GM12892 (cell line): ENCODE results near the gene SPIRE1.

Source experiments
- POLR2A ChIP-seq: IDR thresholded peaks from 2 replicates; pipeline ENCODE4 v1.6.1; 2011; ENCODE audit warnings: low read depth, low read length, control low read depth
- POLR2AphosphoS5 ChIP-seq: IDR thresholded peaks from 2 replicates; pipeline ENCODE4 v1.6.1; 2011; ENCODE audit warnings: low read depth, low read length, control low read depth
- TAF1 ChIP-seq: IDR thresholded peaks from 2 replicates; pipeline ENCODE4 v1.6.1; 2011; ENCODE audit warnings: low read depth, mild to moderate bottlenecking, control low read depth, low read length, borderline replicate concordance

- no peak for TF ChIP-seq POLR2AphosphoS5
- no peak for TF ChIP-seq POLR2A
- no peak for TF ChIP-seq TAF1
These were observed 140.6 kb downstream of the SPIRE1 start for GRCh38 chr18:12517142-12517825.
